Measurements from ENCODE around the gene MTFMT. TPM values are rescaled to one million over a fixed set of nuclear protein-coding genes. Genes with fewer than 3 reads are reported as not detected.

The MTFMT gene
- total RNA-seq, 1 donor from 2014 or later: 12.3 TPM

GRCh38 chr15:65069779-65070546 is 40.5 kb upstream of the MTFMT start:
- no peak for DNase-seq (ENCODE audit: low read depth)
- Histone ChIP-seq H4K20me1 (ENCODE audit: insufficient read depth, low read length) (no peaks in the 10 kb centered on the region), H2AFZ (ENCODE audit: low read depth, low read length) (no peak overlapping the region), H3K4me1 (ENCODE audit: insufficient read depth, low read length) (peaks cover 28% of the 10 kb centered on the region), H3K36me3 (ENCODE audit: insufficient read depth, low read length) (no peaks in the 10 kb centered on the region), H3K4me2 (ENCODE audit: low read length) (peak overlapping the region; percentile 30), H3K27ac (ENCODE audit: low read depth, low read length) (no peak overlapping the region), H3K27me3 (ENCODE audit: insufficient read depth, low read length) (peaks cover 25% of the 10 kb centered on the region), H3K9ac (ENCODE audit: low read length) (no peak overlapping the region), H3K4me3 (ENCODE audit: insufficient read depth, low read depth, low read length) (no peak overlapping the region), H3K9me3 (ENCODE audit: insufficient read depth, low read depth, low read length) (no peaks in the 10 kb centered on the region), H3K79me2 (ENCODE audit: insufficient read depth, low read length) (no peaks in the 10 kb centered on the region)
- no peak for FAIRE-seq
- H3K27me3 Mint-ChIP-seq (ENCODE audit: low read depth, unreplicated experiment): peaks cover 31% of the 10 kb centered on the region
- TF ChIP-seq, protein P1, sequence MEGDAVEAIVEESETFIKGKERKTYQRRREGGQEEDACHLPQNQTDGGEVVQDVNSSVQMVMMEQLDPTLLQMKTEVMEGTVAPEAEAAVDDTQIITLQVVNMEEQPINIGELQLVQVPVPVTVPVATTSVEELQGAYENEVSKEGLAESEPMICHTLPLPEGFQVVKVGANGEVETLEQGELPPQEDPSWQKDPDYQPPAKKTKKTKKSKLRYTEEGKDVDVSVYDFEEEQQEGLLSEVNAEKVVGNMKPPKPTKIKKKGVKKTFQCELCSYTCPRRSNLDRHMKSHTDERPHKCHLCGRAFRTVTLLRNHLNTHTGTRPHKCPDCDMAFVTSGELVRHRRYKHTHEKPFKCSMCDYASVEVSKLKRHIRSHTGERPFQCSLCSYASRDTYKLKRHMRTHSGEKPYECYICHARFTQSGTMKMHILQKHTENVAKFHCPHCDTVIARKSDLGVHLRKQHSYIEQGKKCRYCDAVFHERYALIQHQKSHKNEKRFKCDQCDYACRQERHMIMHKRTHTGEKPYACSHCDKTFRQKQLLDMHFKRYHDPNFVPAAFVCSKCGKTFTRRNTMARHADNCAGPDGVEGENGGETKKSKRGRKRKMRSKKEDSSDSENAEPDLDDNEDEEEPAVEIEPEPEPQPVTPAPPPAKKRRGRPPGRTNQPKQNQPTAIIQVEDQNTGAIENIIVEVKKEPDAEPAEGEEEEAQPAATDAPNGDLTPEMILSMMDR (IDR thresholded peaks at IDR 0.05; ENCODE audit: insufficient read depth, low read depth, low read length): no peak
- no peak for TF ChIP-seq EZH2 (IDR thresholded peaks at IDR 0.05; ENCODE audit: insufficient read depth, low read length)
- peaks cover 2% of the 10 kb centered on the region for H3K9me3 Mint-ChIP-seq (ENCODE audit: unreplicated experiment)
- no peak overlapping the region for H3K4me3 Mint-ChIP-seq (ENCODE audit: unreplicated experiment)
- no peaks in the 10 kb centered on the region for H3K36me3 Mint-ChIP-seq (ENCODE audit: low read depth, unreplicated experiment)
- H3K4me1 Mint-ChIP-seq (ENCODE audit: low read depth, unreplicated experiment): peaks cover 19% of the 10 kb centered on the region
- H3K27ac Mint-ChIP-seq (ENCODE audit: unreplicated experiment): no peak overlapping the region

DNA sequence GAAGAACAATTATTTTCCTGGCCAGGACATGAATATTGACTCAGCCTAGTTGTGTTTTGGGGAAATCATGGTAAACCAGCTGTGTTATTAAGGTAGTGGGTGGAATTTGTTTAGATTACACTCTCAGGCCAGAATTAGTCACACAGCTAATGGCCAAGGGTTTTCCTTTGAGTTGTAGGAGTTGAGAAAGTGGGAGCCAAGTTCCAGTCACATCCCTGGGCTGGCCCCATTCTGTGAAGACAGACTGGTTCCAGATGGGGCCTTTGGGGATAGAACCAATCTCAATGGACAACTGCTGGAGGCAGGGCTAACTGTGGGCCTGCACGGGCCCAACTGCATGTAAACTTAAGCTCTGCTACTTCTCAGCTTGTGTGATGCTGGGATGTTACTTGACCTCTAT is 39.7 kb upstream of the MTFMT start:
- Histone ChIP-seq H3K27ac (ENCODE audit: low read depth, low read length) (no peak overlapping the region), H3K27me3 (ENCODE audit: insufficient read depth, low read length) (peaks cover 29% of the 10 kb centered on the region), H2AFZ (ENCODE audit: low read depth, low read length) (no peak overlapping the region), H3K4me3 (ENCODE audit: insufficient read depth, low read depth, low read length) (no peak overlapping the region), H3K4me1 (ENCODE audit: insufficient read depth, low read length) (peaks cover 28% of the 10 kb centered on the region), H3K4me2 (ENCODE audit: low read length) (peak overlapping the region; percentile 30), H3K79me2 (ENCODE audit: insufficient read depth, low read length) (no peaks in the 10 kb centered on the region), H3K9me3 (ENCODE audit: insufficient read depth, low read depth, low read length) (no peaks in the 10 kb centered on the region), H4K20me1 (ENCODE audit: insufficient read depth, low read length) (no peaks in the 10 kb centered on the region), H3K9ac (ENCODE audit: low read length) (no peak overlapping the region), H3K36me3 (ENCODE audit: insufficient read depth, low read length) (no peaks in the 10 kb centered on the region)
- peaks cover 2% of the 10 kb centered on the region for H3K9me3 Mint-ChIP-seq (ENCODE audit: unreplicated experiment)
- H3K4me1 Mint-ChIP-seq (ENCODE audit: low read depth, unreplicated experiment): peaks cover 19% of the 10 kb centered on the region
- FAIRE-seq (no peak), DNase-seq (ENCODE audit: low read depth) (peak; percentile 94)
- no peak overlapping the region for H3K27ac Mint-ChIP-seq (ENCODE audit: unreplicated experiment)
- TF ChIP-seq, protein P1 (IDR thresholded peaks at IDR 0.05; ENCODE audit: insufficient read depth, low read depth, low read length): no peak
- TF ChIP-seq EZH2 (IDR thresholded peaks at IDR 0.05; ENCODE audit: insufficient read depth, low read length): no peak
- peaks cover 31% of the 10 kb centered on the region for H3K27me3 Mint-ChIP-seq (ENCODE audit: low read depth, unreplicated experiment)
- peak overlapping the region; percentile 11 for H3K4me3 Mint-ChIP-seq (ENCODE audit: unreplicated experiment)
- no peaks in the 10 kb centered on the region for H3K36me3 Mint-ChIP-seq (ENCODE audit: low read depth, unreplicated experiment)

- peaks cover under 1% of the 10 kb centered on the region for H3K9me3 Mint-ChIP-seq (ENCODE audit: unreplicated experiment)
- H3K27me3 ChIP-seq (ENCODE audit: insufficient read depth, low read length): peaks cover 33% of the 10 kb centered on the region
- no peak overlapping the region for H3K27ac Mint-ChIP-seq (ENCODE audit: unreplicated experiment)
- no peaks in the 10 kb centered on the region for H3K36me3 ChIP-seq (ENCODE audit: insufficient read depth, low read length)
- H3K4me1 Mint-ChIP-seq (ENCODE audit: low read depth, unreplicated experiment): peaks cover 19% of the 10 kb centered on the region
- no peak for FAIRE-seq
- TF ChIP-seq, protein P1 (IDR thresholded peaks at IDR 0.05; ENCODE audit: insufficient read depth, low read depth, low read length): no peak
- no peak for TF ChIP-seq EZH2 (IDR thresholded peaks at IDR 0.05; ENCODE audit: insufficient read depth, low read length)
- peak overlapping the region; percentile 12 for H3K4me3 Mint-ChIP-seq (ENCODE audit: unreplicated experiment)
- H4K20me1 ChIP-seq (ENCODE audit: insufficient read depth, low read length): no peaks in the 10 kb centered on the region
- H3K9me3 ChIP-seq (ENCODE audit: insufficient read depth, low read depth, low read length): no peaks in the 10 kb centered on the region
- H3K4me2 ChIP-seq (ENCODE audit: low read length): peak overlapping the region; percentile 60
- no peaks in the 10 kb centered on the region for H3K79me2 ChIP-seq (ENCODE audit: insufficient read depth, low read length)
- no peak overlapping the region for H2AFZ ChIP-seq (ENCODE audit: low read depth, low read length)
- H3K4me3 ChIP-seq (ENCODE audit: insufficient read depth, low read depth, low read length): no peak overlapping the region
- H3K27me3 Mint-ChIP-seq (ENCODE audit: low read depth, unreplicated experiment): peaks cover 32% of the 10 kb centered on the region
- H3K36me3 Mint-ChIP-seq (ENCODE audit: low read depth, unreplicated experiment): no peaks in the 10 kb centered on the region
- H3K27ac ChIP-seq (ENCODE audit: low read depth, low read length): no peak overlapping the region
- H3K4me1 ChIP-seq (ENCODE audit: insufficient read depth, low read length): peaks cover 28% of the 10 kb centered on the region
- no peak overlapping the region for H3K9ac ChIP-seq (ENCODE audit: low read length)
- DNase-seq (ENCODE audit: low read depth): no peak
These were observed 39.0 kb upstream of the MTFMT start for GRCh38 chr15:65068403-65068788.

All from astrocyte (in vitro differentiated cells and primary cell).